Stromal cell of bone marrow (primary cell): ENCODE data around the gene MMAB.

ENCODE experiments used
- DNase-seq: peaks from one replicate; pipeline ENCODE4 v3.0.0-alpha.2; 2012; ENCODE audit warnings: low read depth

MMAB gene

GRCh38 chr12:109512608-109513007 is 60.7 kb downstream of the MMAB start:
- no peak for DNase-seq

- no peak for DNase-seq
Observed at GRCh38 chr12:109510196-109510595, 63.1 kb downstream of the MMAB start.

GRCh38 chr12:109504068-109504467 is 69.2 kb downstream of the MMAB start:
- DNase-seq: no peak
